Parathyroid adenoma (tissue), 2 donors: ENCODE data around the gene GUCA1A.

Experiments used
- H2AFZ ChIP-seq: fragments of 300-600 bp; sonication (generic); one replicate; pipeline ENCODE4 v1.7.0; 2017; ENCODE audit warnings: antibody characterized with exemption, mild to moderate bottlenecking
- H3K27ac ChIP-seq: fragments of 300-600 bp; sonication (generic); one replicate; pipeline ENCODE4 v1.7.0; 2017
- H3K27me3 ChIP-seq: fragments of 300-600 bp; sonication (generic); one replicate; pipeline ENCODE4 v1.7.0; 2017; ENCODE audit warnings: low read length; ENCODE audit not compliant: control insufficient read depth, insufficient read depth
- H3K36me3 ChIP-seq: fragments of 300-600 bp; sonication (generic); one replicate; pipeline ENCODE4 v1.7.0; 2017; ENCODE audit warnings: low read length; ENCODE audit not compliant: control insufficient read depth, insufficient read depth
- H3K4me1 ChIP-seq: fragments of 300-600 bp; sonication (generic); one replicate; pipeline ENCODE4 v1.7.0; 2017; ENCODE audit warnings: control low read depth
- H3K4me2 ChIP-seq: fragments of 300-600 bp; sonication (generic); one replicate; pipeline ENCODE4 v1.7.0; 2017; ENCODE audit warnings: low read length
- H3K4me3 ChIP-seq: fragments of 300-600 bp; sonication (generic); one replicate; pipeline ENCODE4 v1.7.0; 2017; ENCODE audit warnings: low read depth, low read length
- H3K79me2 ChIP-seq: fragments of 300-600 bp; sonication (generic); one replicate; pipeline ENCODE4 v1.7.0; 2017; ENCODE audit warnings: control low read depth
- H3K9ac ChIP-seq: fragments of 300-600 bp; sonication (generic); one replicate; pipeline ENCODE4 v1.7.0; 2017; ENCODE audit warnings: mild to moderate bottlenecking
- H3K9me3 ChIP-seq: fragments of 300-600 bp; sonication (generic); one replicate; pipeline ENCODE4 v1.7.0; 2017; ENCODE audit warnings: low read length; ENCODE audit not compliant: control insufficient read depth
- CTCF ChIP-seq: fragments of 300-600 bp; sonication (generic); IDR thresholded peaks from one replicate; pipeline ENCODE4 v1.7.0; 2017; ENCODE audit warnings: antibody characterized with exemption, mild to moderate bottlenecking
- donor health status: primary hyperparathyroidism.

GUCA1A gene

GRCh38 chr6:42173101-42173500 is at the start of gene GUCA1A:
Gene GUCA1A (plus strand): TSS chr6:42173364. CDS start chr6:42173614, 250 bp downstream.
- Histone ChIP-seq H3K79me2 (no peaks in the 10 kb centered on the region), H3K4me2 (no peak within 1 kb of the TSS), H3K9ac (no peak within 1 kb of the TSS), H3K9me3 (no peaks in the 10 kb centered on the region), H3K27ac (no peak within 1 kb of the TSS), H3K36me3 (no peaks in the 10 kb centered on the region), H3K4me1 (no peaks in the 10 kb centered on the region), H3K4me3 (no peak within 1 kb of the TSS), H3K27me3 (no peaks in the 10 kb centered on the region), H2AFZ (no peak within 1 kb of the TSS)
- TF ChIP-seq CTCF = no peak

- no peaks in the 10 kb centered on the region for H3K36me3 ChIP-seq
- no peak overlapping the region for H2AFZ ChIP-seq
- no peaks in the 10 kb centered on the region for H3K4me1 ChIP-seq
- no peak overlapping the region for H3K4me3 ChIP-seq
- no peaks in the 10 kb centered on the region for H3K27me3 ChIP-seq
- H3K79me2 ChIP-seq = no peaks in the 10 kb centered on the region
- TF ChIP-seq CTCF = no peak
- H3K27ac ChIP-seq = no peak overlapping the region
- H3K9ac ChIP-seq = no peak overlapping the region
- H3K4me2 ChIP-seq = no peak overlapping the region
- H3K9me3 ChIP-seq = no peaks in the 10 kb centered on the region
Observed at GRCh38 chr6:42123379-42124103, 49.6 kb upstream of the GUCA1A start.

- Histone ChIP-seq H3K9me3 (no peaks in the 10 kb centered on the region), H3K79me2 (no peaks in the 10 kb centered on the region), H3K4me3 (no peak overlapping the region), H3K27ac (no peak overlapping the region), H3K36me3 (no peaks in the 10 kb centered on the region), H3K4me2 (no peak overlapping the region), H2AFZ (no peak overlapping the region), H3K9ac (no peak overlapping the region), H3K4me1 (no peaks in the 10 kb centered on the region), H3K27me3 (no peaks in the 10 kb centered on the region)
- no peak for TF ChIP-seq CTCF
Observed at GRCh38 chr6:42124223-42124836, 48.8 kb upstream of the GUCA1A start.

- H3K4me3 ChIP-seq = no peak overlapping the region
- no peaks in the 10 kb centered on the region for H3K4me1 ChIP-seq
- H3K9ac ChIP-seq = no peak overlapping the region
- H3K9me3 ChIP-seq = no peaks in the 10 kb centered on the region
- no peak overlapping the region for H3K4me2 ChIP-seq
- no peaks in the 10 kb centered on the region for H3K79me2 ChIP-seq
- no peak for TF ChIP-seq CTCF
- H3K27ac ChIP-seq = no peak overlapping the region
- H3K36me3 ChIP-seq = no peaks in the 10 kb centered on the region
- no peaks in the 10 kb centered on the region for H3K27me3 ChIP-seq
- no peak overlapping the region for H2AFZ ChIP-seq
Observed at GRCh38 chr6:42125231-42125630, 47.9 kb upstream of the GUCA1A start.

- Histone ChIP-seq H3K9ac (no peak overlapping the region), H3K27ac (no peak overlapping the region), H3K36me3 (no peaks in the 10 kb centered on the region), H3K79me2 (no peaks in the 10 kb centered on the region), H3K9me3 (no peaks in the 10 kb centered on the region), H3K27me3 (no peaks in the 10 kb centered on the region), H3K4me1 (no peaks in the 10 kb centered on the region), H3K4me2 (no peak overlapping the region), H2AFZ (no peak overlapping the region), H3K4me3 (no peak overlapping the region)
- no peak for TF ChIP-seq CTCF
Observed at GRCh38 chr6:42125663-42126062, 47.5 kb upstream of the GUCA1A start.
